Pancreas (tissue), 10 donors: ENCODE data around the gene NAA16. TPM values are rescaled to one million over a fixed set of nuclear protein-coding genes. Genes with fewer than 3 reads are reported as not detected.

ENCODE experiments used
- ATAC-seq, 4 donors: fragments of 200-7000 bp; cut with Tn5 transposase; one replicate each; pipeline versions ENCODE4 v1.8.0 to v1.9.1; 2020; ENCODE audit warnings: mild to moderate bottlenecking in 4 of 4, moderate library complexity in 4 of 4
- DNase-seq, 6 donors: peaks; one replicate each; pipeline ENCODE4 v3.0.0-alpha.2; 2020
- FAIRE-seq: peaks from 2 replicates; lab custom pipeline; 2012; peaks lifted over from hg19 to GRCh38; lab: Jason Lieb, UNC
- H3K27ac ChIP-seq, 4 donors: fragments of 200-600 bp; sonication (generic); 1 replicate in 3 of 4; 2 replicates in 1 of 4; pipeline versions ENCODE4 v1.5.0 to v1.8.0; 2020
- H3K27me3 ChIP-seq, 4 donors: fragments of 200-600 bp; one replicate each; pipeline ENCODE4 v1.8.0; 2021
- H3K36me3 ChIP-seq, 3 donors: fragments of 200-600 bp; sonication (generic) in 1 of 3; one replicate each; pipeline versions ENCODE4 v1.5.0 to v1.8.0; 2020 to 2021
- H3K4me1 ChIP-seq, 3 donors: fragments of 200-600 bp; one replicate each; pipeline ENCODE4 v1.8.0; 2021
- H3K4me3 ChIP-seq, 4 donors: fragments of 200-600 bp; sonication (generic) in 2 of 4; one replicate each; pipeline versions ENCODE4 v1.5.0 to v1.8.0; 2020 to 2021
- H3K9me3 ChIP-seq, 4 donors: fragments of 200-600 bp; one replicate each; pipeline ENCODE4 v1.8.0; 2021
- WGBS, 2 donors: extraction: QIAGEN DNeasy Blood & Tissue Kit; methylation state at CpG; one replicate each; pipeline ENCODE4 v1.1.7; 2013; 5-methylcytosine and 5-hydroxymethylcytosine counted together
- intact Hi-C, 3 donors: fragments of 100-400 bp; cut with DNase I; formaldehyde crosslinking; loops; one replicate each; pipeline versions ENCODE4 v1.11.1 to v1.14.2; 2022
- polyA plus RNA-seq, 2 donors: library from polyadenylated mRNA; stranded (reverse); fragments of 200-250 nt; gene quantifications; one replicate each; pipeline ENCODE4 v1.2.3, GENCODE V29; 2013
- total RNA-seq, 6 donors: library from RNA; stranded (reverse); fragmentation: NEBNext Ultra II Directional in 4 of 6; extraction: Animal tissue kit (Norgen Biotek cat#: 25700) in 4 of 6; gene quantifications; one replicate each; pipeline versions ENCODE4 v1.2.1 to v1.2.4, GENCODE V29; 2021 to 2023
- TF ChIP-seq, protein P1 (sequence below), 4 donors: fragments of 200-600 bp; sonication (generic) in 3 of 4; IDR thresholded peaks; one replicate each; pipeline versions ENCODE4 v1.5.0 to v1.8.0; 2021; ENCODE audit warnings: antibody characterized with exemption in 4 of 4
- donor health status: healthy with polysubstance abuse.
- donor health status: DM: no; HTN: no; CAD: no; lungs with moderate emphysema.
- donor health status: DM: no; HTN: no; CAD: no.
- donor health status: control.
- donor health status: control.
- donor health status: Bipolar disorder and iron deficiency.
- donor health status: DM: yes; HTN: yes; CAD: no.
- donor health status: DM: no; HTN: no; CAD: no.
- donor health status: DM: no; HTN: no; CAD: no.
- donor health status: DM: yes; HTN: yes; CAD: no.

NAA16 gene
- total and polyA plus RNA-seq, 8 donors: 20.3 to 46.9 (median 24.0) TPM

DNA sequence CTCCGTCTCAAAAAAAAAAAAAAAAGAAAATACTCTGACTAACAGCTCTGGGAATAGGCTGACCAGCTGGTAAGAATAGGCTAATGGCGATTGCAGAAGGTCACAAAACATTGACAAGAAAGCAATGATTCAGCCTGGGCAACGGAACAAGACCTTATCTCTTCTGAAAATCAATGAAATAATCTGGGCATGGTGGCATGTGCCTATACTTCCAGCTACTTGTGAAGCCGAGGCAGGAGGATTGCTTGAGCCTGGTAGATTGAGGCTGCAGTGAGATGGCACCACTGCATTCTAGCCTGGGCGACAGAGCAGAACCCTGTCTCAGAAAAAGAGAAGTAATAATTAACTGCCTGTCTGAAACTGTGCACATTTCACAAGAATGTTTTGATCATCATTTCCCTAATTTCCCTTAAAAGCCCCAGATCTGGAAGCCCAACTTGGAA lies 28.9 kb upstream of the NAA16 start:
- no peak for DNase-seq
- TF ChIP-seq, protein P1, sequence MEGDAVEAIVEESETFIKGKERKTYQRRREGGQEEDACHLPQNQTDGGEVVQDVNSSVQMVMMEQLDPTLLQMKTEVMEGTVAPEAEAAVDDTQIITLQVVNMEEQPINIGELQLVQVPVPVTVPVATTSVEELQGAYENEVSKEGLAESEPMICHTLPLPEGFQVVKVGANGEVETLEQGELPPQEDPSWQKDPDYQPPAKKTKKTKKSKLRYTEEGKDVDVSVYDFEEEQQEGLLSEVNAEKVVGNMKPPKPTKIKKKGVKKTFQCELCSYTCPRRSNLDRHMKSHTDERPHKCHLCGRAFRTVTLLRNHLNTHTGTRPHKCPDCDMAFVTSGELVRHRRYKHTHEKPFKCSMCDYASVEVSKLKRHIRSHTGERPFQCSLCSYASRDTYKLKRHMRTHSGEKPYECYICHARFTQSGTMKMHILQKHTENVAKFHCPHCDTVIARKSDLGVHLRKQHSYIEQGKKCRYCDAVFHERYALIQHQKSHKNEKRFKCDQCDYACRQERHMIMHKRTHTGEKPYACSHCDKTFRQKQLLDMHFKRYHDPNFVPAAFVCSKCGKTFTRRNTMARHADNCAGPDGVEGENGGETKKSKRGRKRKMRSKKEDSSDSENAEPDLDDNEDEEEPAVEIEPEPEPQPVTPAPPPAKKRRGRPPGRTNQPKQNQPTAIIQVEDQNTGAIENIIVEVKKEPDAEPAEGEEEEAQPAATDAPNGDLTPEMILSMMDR (IDR thresholded peaks at IDR 0.05): no peak
- H3K36me3 ChIP-seq: no peaks in the 10 kb centered on the region
- WGBS, 2 donors: 36 to 41% methylated on average over 5 of the region's 5 CpGs
- no peak overlapping the region for H3K27ac ChIP-seq
- H3K4me1 ChIP-seq: no peaks in the 10 kb centered on the region
- intact Hi-C loops: no loop called here
- no peak for FAIRE-seq
- H3K4me3 ChIP-seq: no peak overlapping the region
- no peaks in the 10 kb centered on the region for H3K27me3 ChIP-seq
- peak; percentile 32 to 51 (median 47) for ATAC-seq
- H3K9me3 ChIP-seq: no peaks in the 10 kb centered on the region

DNA sequence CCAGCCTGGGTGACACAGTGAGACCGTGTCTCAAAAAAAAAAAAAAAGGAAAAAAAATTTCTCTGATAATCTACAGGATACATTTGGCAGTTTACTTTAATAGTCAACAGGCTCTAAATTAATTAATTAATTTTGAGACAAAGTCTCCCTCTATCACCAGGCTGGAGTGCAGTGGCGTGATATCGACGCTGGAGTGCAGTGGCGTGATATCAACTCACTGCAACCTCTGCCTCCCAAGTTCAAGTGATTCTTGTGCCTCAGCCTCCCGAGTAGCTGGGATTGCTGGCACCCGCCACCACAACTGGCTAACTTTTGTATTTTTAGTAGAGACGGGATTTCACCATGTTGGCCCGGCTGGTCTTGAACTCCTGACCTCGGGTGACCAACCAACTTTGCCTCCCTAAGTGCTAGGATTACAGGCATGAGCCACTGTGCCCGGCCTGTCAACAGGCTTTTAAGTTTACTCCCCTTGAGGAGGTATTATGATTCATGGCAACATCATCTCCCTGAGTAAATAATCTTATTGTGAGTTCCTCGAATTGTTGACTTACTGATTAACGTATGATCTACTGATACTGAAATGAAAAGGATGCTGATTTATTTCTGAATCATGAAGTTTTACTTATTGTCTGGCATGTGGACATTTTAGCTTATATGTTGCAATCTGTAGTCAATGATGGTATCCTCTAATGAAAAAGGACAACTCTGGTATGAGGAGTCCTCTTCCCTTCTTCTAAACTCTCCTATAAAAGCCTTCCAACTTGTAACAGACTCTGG lies 26.4 kb upstream of the NAA16 start:
- no peaks in the 10 kb centered on the region for H3K9me3 ChIP-seq
- no peaks in the 10 kb centered on the region for H3K36me3 ChIP-seq
- FAIRE-seq (no peak), ATAC-seq (peak in 3 of 4 donors; percentile 36 to 44 (median 37)), DNase-seq (no peak)
- no peaks in the 10 kb centered on the region for H3K27me3 ChIP-seq
- intact Hi-C loops: no loop called here
- H3K4me3 ChIP-seq: no peak overlapping the region
- TF ChIP-seq, protein P1 (IDR thresholded peaks at IDR 0.05): no peak
- 85 to 87% methylated on average over 13 of the region's 13 CpGs for WGBS, 2 donors
- no peaks in the 10 kb centered on the region for H3K4me1 ChIP-seq
- H3K27ac ChIP-seq: no peak overlapping the region

DNA sequence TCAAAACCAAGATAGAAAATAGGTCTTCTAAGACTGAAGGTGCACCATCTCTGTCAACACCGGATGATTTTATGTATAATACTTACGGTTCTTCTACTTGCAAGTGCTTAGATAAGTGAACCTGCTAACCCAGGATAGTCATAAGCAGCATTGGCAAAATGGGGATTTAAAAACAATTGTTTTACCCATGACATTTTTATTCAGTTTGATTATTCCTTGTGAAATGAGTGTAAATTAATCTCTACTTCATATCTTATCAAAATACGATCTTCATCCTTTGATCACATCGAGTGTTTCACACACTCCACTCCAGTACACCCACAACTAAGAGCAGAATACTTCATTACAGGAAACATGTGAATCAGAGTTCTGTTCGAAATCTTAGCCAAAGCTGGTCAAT lies 24.7 kb upstream of the NAA16 start:
- H3K36me3 ChIP-seq: no peaks in the 10 kb centered on the region
- no peaks in the 10 kb centered on the region for H3K9me3 ChIP-seq
- H3K27me3 ChIP-seq: no peaks in the 10 kb centered on the region
- ATAC-seq: no peak
- H3K4me3 ChIP-seq: no peak overlapping the region
- TF ChIP-seq, protein P1 (IDR thresholded peaks at IDR 0.05): no peak
- WGBS, 2 donors: 84 to 89% methylated on average over 5 of the region's 5 CpGs
- no peak overlapping the region for H3K27ac ChIP-seq
- FAIRE-seq: no peak
- intact Hi-C loops: no loop called here
- H3K4me1 ChIP-seq: no peaks in the 10 kb centered on the region
- DNase-seq: no peak

DNA sequence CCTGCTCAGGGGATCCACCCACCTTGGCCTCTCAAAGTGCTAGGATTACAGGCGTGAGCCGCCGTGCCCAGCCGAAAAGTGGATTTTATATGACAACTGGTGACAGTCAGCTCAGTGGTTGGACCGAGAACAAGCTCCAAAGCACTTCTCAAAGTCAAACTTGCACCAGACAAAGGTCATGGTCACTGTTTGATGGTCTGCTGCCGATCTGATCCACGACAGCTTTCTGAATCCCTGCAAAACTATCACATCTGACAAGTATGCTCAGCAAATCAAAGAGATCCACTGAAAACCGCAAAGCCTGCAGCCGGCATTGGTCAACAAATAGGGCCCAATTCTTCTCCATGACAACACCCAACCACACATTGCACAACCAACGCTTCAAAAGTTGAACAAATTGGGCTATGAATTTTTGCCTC lies 21.6 kb upstream of the NAA16 start:
- FAIRE-seq: no peak
- Histone ChIP-seq H3K4me3 (no peak overlapping the region), H3K27ac (no peak overlapping the region), H3K4me1 (peaks cover 0 to 2% (median 0%) of the 10 kb centered on the region in 3 donors), H3K9me3 (no peaks in the 10 kb centered on the region), H3K27me3 (no peaks in the 10 kb centered on the region), H3K36me3 (no peaks in the 10 kb centered on the region)
- intact Hi-C loops: no loop called here
- no peak for DNase-seq
- no peak for ATAC-seq
- TF ChIP-seq, protein P1 (IDR thresholded peaks at IDR 0.05): no peak
- WGBS, 2 donors: 85 to 86% methylated on average over 10 of the region's 10 CpGs

DNA sequence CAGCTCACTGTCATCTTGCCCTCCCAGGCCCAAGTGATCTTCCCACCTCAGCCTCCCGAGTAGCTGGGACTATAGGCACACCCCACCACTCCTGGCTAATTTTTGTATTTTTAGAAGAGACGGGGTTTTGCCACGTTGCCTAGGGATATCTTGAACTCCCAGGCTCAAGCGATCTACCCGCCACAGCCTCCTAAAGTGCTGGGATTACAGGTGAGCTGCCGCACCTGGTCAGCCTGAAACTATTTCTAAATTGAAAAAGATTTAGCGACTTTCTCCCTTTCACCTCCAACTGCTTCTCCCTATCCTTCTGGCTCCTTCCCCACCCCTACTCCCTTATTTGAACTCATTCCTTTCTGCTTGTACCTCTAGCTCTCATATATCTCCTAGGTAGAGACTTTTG lies 19.8 kb upstream of the NAA16 start:
- DNase-seq (no peak), FAIRE-seq (no peak), ATAC-seq (peak; percentile 12 to 50 (median 20))
- Histone ChIP-seq H3K4me3 (no peak overlapping the region), H3K36me3 (no peaks in the 10 kb centered on the region), H3K9me3 (no peaks in the 10 kb centered on the region), H3K27me3 (no peaks in the 10 kb centered on the region), H3K27ac (peak overlapping the region in 1 of 4 donors; percentile 22), H3K4me1 (peaks cover 0 to 5% (median 0%) of the 10 kb centered on the region in 3 donors)
- TF ChIP-seq, protein P1 (IDR thresholded peaks at IDR 0.05): no peak
- intact Hi-C loops: no loop called here
- WGBS, 2 donors: 45 to 69% methylated on average over 7 of the region's 7 CpGs
